Thyroid gland (tissue), 4 donors: ENCODE data around the gene TCF19.

Experiments
- CTCF ChIP-seq, 6 experiments: fragments of 200-600 bp in 3 of 6; fragments of 450-650 bp in 3 of 6; sonication (generic) in 3 of 6; IDR thresholded peaks; one replicate each; pipeline ENCODE4 v1.5.1; 2016 to 2019; ENCODE audit warnings: antibody characterized with exemption in 6 of 6, mild to moderate bottlenecking in 2 of 6, inconsistent platforms in 1 of 6, moderate library complexity in 1 of 6
- POLR2A ChIP-seq, 2 donors: fragments of 450-650 bp; IDR thresholded peaks; one replicate each; pipeline ENCODE4 v1.6.1; 2017; ENCODE audit warnings: antibody characterized with exemption in 2 of 2, mild to moderate bottlenecking in 2 of 2, moderate library complexity in 1 of 2

GRCh38 chr6:31111712-31112111 lies 46.7 kb upstream of the TCF19 start:
- TF ChIP-seq CTCF (IDR thresholded peaks at IDR 0.05), result no peak
- TF ChIP-seq POLR2A (IDR thresholded peaks at IDR 0.05), result no peak
